ENCODE measurements around the gene R3HDM1.

- no peak for TF ChIP-seq CTCF (IDR thresholded peaks at IDR 0.05)
- no peak for TF ChIP-seq POLR2A (IDR thresholded peaks at IDR 0.05)
Observed at GRCh38 chr2:135587958-135588357, 56.7 kb downstream of the R3HDM1 start.

Data from prostate gland (tissue), 2 donors.